ENCODE data around the gene HOXC10.

DNA sequence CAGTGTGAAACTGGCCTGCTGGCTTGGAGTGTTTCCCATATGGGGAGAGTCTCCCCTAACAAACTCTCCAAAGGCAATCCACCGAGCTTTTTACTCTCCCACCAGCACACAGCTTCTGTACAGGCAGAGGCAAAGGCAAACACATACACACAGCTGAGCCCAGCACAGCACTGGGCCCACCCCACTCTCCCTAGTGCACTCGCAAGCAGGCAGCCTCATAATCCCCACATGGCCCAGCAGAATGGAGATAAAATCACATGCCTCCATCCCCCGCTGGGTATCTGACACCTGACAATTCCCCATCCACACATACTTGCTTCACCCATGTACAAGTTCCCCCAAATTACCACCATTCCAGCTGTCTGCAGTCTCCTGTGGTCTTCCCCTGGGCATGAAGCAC lies 26.8 kb upstream of the HOXC10 start:
- TF ChIP-seq POLR2A (IDR thresholded peaks at IDR 0.05) (no peak), CTCF (IDR thresholded peaks at IDR 0.05) (no peak)
